ENCODE measurements around the gene TDRD9. TPM values are rescaled to one million over a fixed set of nuclear protein-coding genes. Genes with fewer than 3 reads are reported as not detected.

The TDRD9 gene
- polyA plus RNA-seq, 1 donor from 2014 or later = 15.9 TPM

GRCh38 chr14:103915616-103916015 lies 12.6 kb upstream of the TDRD9 start:
- Histone ChIP-seq H3K27me3 (ENCODE audit: insufficient read depth, low read depth, low read length) (no peaks in the 10 kb centered on the region), H3K27ac (ENCODE audit: low read length) (no peak overlapping the region), H4K20me1 (ENCODE audit: insufficient read depth) (no peaks in the 10 kb centered on the region), H3K4me3 (ENCODE audit: low read length) (no peak overlapping the region), H3K4me2 (ENCODE audit: low read length) (no peak overlapping the region), H3K79me2 (replicated peaks; ENCODE audit: insufficient read depth, low read length) (peaks cover 23% of the 10 kb centered on the region), H3K9me2 (ENCODE audit: insufficient read depth, low read length) (no peaks in the 10 kb centered on the region), H3K36me3 (ENCODE audit: insufficient read depth, low read length) (no peaks in the 10 kb centered on the region), H2AFZ (ENCODE audit: low read depth, low read length) (no peak overlapping the region), H3K9ac (ENCODE audit: low read length) (no peak overlapping the region), H3F3A (ENCODE audit: insufficient read depth, low read length, poor library complexity, severe bottlenecking) (no peaks in the 10 kb centered on the region), H3K9me3 (ENCODE audit: low read length) (no peaks in the 10 kb centered on the region)
- TF ChIP-seq RAD21 (conservative IDR thresholded peaks at IDR 0.05) (no peak), REST (IDR thresholded peaks at IDR 0.05; ENCODE audit: borderline replicate concordance) (no peak), TAF1 (IDR thresholded peaks at IDR 0.05; ENCODE audit: low read depth) (no peak), EP300 (conservative IDR thresholded peaks at IDR 0.05; ENCODE audit: poor library complexity, severe bottlenecking) (no peak), MXI1 (conservative IDR thresholded peaks at IDR 0.05; ENCODE audit: poor library complexity, severe bottlenecking) (no peak), EZH2 (IDR thresholded peaks at IDR 0.05; ENCODE audit: borderline replicate concordance, insufficient read depth, low read length, poor library complexity, severe bottlenecking) (no peak), CTCF (IDR thresholded peaks at IDR 0.05; ENCODE audit: poor library complexity, severe bottlenecking) (no peak), POLR2AphosphoS5 (IDR thresholded peaks at IDR 0.05) (no peak), SMC3 (conservative IDR thresholded peaks at IDR 0.05; ENCODE audit: poor library complexity) (no peak)

GRCh38 chr14:103916636-103917262 lies 11.5 kb upstream of the TDRD9 start:
- H3K79me2 ChIP-seq (replicated peaks; ENCODE audit: insufficient read depth, low read length) = peaks cover 30% of the 10 kb centered on the region
- no peaks in the 10 kb centered on the region for H3K9me3 ChIP-seq (ENCODE audit: low read length)
- no peaks in the 10 kb centered on the region for H3K9me2 ChIP-seq (ENCODE audit: insufficient read depth, low read length)
- H4K20me1 ChIP-seq (ENCODE audit: insufficient read depth) = no peaks in the 10 kb centered on the region
- H3K9ac ChIP-seq (ENCODE audit: low read length) = no peak overlapping the region
- H3K36me3 ChIP-seq (ENCODE audit: insufficient read depth, low read length) = no peaks in the 10 kb centered on the region
- H3K27me3 ChIP-seq (ENCODE audit: insufficient read depth, low read depth, low read length) = no peaks in the 10 kb centered on the region
- no peaks in the 10 kb centered on the region for H3F3A ChIP-seq (ENCODE audit: insufficient read depth, low read length, poor library complexity, severe bottlenecking)
- TF ChIP-seq EZH2 (IDR thresholded peaks at IDR 0.05; ENCODE audit: borderline replicate concordance, insufficient read depth, low read length, poor library complexity, severe bottlenecking) = no peak
- TF ChIP-seq SMC3 (conservative IDR thresholded peaks at IDR 0.05; ENCODE audit: poor library complexity) = no peak
- no peak for TF ChIP-seq CTCF (IDR thresholded peaks at IDR 0.05; ENCODE audit: poor library complexity, severe bottlenecking)
- no peak for TF ChIP-seq EP300 (conservative IDR thresholded peaks at IDR 0.05; ENCODE audit: poor library complexity, severe bottlenecking)
- no peak for TF ChIP-seq TAF1 (IDR thresholded peaks at IDR 0.05; ENCODE audit: low read depth)
- TF ChIP-seq REST (IDR thresholded peaks at IDR 0.05; ENCODE audit: borderline replicate concordance) = no peak
- no peak for TF ChIP-seq RAD21 (conservative IDR thresholded peaks at IDR 0.05)
- no peak for TF ChIP-seq POLR2AphosphoS5 (IDR thresholded peaks at IDR 0.05)
- no peak for TF ChIP-seq MXI1 (conservative IDR thresholded peaks at IDR 0.05; ENCODE audit: poor library complexity, severe bottlenecking)
- H3K4me2 ChIP-seq (ENCODE audit: low read length) = no peak overlapping the region
- H3K4me3 ChIP-seq (ENCODE audit: low read length) = no peak overlapping the region
- no peak overlapping the region for H3K27ac ChIP-seq (ENCODE audit: low read length)
- H2AFZ ChIP-seq (ENCODE audit: low read depth, low read length) = no peak overlapping the region

Measured in neural cell (in vitro differentiated cells).